Activated CD4-positive, alpha-beta T cell treated with anti-CD3 and anti-CD28 coated beads, Interleukin-2, Interleukin-4, amounts not matched to agents 100 ng/mL and 50 ng/mL, durations not matched to agents 16 hours and 8 hours (primary cell): Measurements from ENCODE around the gene CNOT6.
"Not testable (repeated sequence)": the region's sequence is repeated elsewhere in the genome, so short reads cannot be mapped to it uniquely, and the experiment has no call there.

Source experiments
- DNase-seq: peaks from one replicate; pipeline ENCODE4 v3.0.0-alpha.2; 2020; ENCODE audit warnings: low spot score

CNOT6 gene

GRCh38 chr5:180521101-180521500 lies 26.9 kb downstream of the CNOT6 start:
- no peak for DNase-seq

- DNase-seq: no peak
These were observed 27.4 kb downstream of the CNOT6 start for GRCh38 chr5:180521591-180521990.

GRCh38 chr5:180522330-180522729 lies 28.2 kb downstream of the CNOT6 start:
- DNase-seq: no peak

GRCh38 chr5:180523629-180524466 lies 29.7 kb downstream of the CNOT6 start:
- DNase-seq: no peak

- no peak for DNase-seq
These were observed 31.2 kb downstream of the CNOT6 start for GRCh38 chr5:180525399-180525798.

- DNase-seq: no peak
These were observed 32.1 kb downstream of the CNOT6 start for GRCh38 chr5:180526269-180526668.

- DNase-seq: no peak
These were observed 33.5 kb downstream of the CNOT6 start for GRCh38 chr5:180527659-180528058.

- DNase-seq: not testable (repeated sequence)
These were observed 36.9 kb downstream of the CNOT6 start for GRCh38 chr5:180531036-180531585.

GRCh38 chr5:180532268-180532667 lies 38.1 kb downstream of the CNOT6 start:
- DNase-seq: no peak

- no peak for DNase-seq
These were observed 39.7 kb downstream of the CNOT6 start for GRCh38 chr5:180533845-180534244.

- no peak for DNase-seq
These were observed 41.4 kb downstream of the CNOT6 start for GRCh38 chr5:180535573-180535972.

GRCh38 chr5:180540050-180540694 lies 46.0 kb downstream of the CNOT6 start:
- DNase-seq: peak; percentile 42

GRCh38 chr5:180541710-180542109 lies 47.5 kb downstream of the CNOT6 start:
- DNase-seq: no peak

GRCh38 chr5:180545248-180545647 lies 51.1 kb downstream of the CNOT6 start:
- DNase-seq: no peak

- DNase-seq: no peak
These were observed 54.4 kb downstream of the CNOT6 start for GRCh38 chr5:180548563-180548962.

GRCh38 chr5:180553530-180553929 lies 59.4 kb downstream of the CNOT6 start:
- DNase-seq: no peak

- no peak for DNase-seq
These were observed 61.2 kb downstream of the CNOT6 start for GRCh38 chr5:180555168-180555921.

- peak; percentile 47 for DNase-seq
These were observed 63.1 kb downstream of the CNOT6 start for GRCh38 chr5:180557217-180557809.

GRCh38 chr5:180558232-180558631 lies 64.1 kb downstream of the CNOT6 start:
- no peak for DNase-seq

- peak; percentile 32 for DNase-seq
These were observed 69.8 kb downstream of the CNOT6 start for GRCh38 chr5:180563994-180564393.

- DNase-seq: no peak
These were observed 74.7 kb downstream of the CNOT6 start for GRCh38 chr5:180568914-180569313.

- DNase-seq: peak; percentile 24
These were observed 81.4 kb downstream of the CNOT6 start for GRCh38 chr5:180575571-180575970.
